Measurements from ENCODE around the gene APLP2. TPM values are rescaled to one million over a fixed set of nuclear protein-coding genes. Genes with fewer than 3 reads are reported as not detected.
A peak's percentile ranks its signal among the peaks of the same experiment; 100 is the strongest.

Gene APLP2
- total and polyA plus RNA-seq, 8 donors = 41.1 to 563 (median 147) TPM

DNA sequence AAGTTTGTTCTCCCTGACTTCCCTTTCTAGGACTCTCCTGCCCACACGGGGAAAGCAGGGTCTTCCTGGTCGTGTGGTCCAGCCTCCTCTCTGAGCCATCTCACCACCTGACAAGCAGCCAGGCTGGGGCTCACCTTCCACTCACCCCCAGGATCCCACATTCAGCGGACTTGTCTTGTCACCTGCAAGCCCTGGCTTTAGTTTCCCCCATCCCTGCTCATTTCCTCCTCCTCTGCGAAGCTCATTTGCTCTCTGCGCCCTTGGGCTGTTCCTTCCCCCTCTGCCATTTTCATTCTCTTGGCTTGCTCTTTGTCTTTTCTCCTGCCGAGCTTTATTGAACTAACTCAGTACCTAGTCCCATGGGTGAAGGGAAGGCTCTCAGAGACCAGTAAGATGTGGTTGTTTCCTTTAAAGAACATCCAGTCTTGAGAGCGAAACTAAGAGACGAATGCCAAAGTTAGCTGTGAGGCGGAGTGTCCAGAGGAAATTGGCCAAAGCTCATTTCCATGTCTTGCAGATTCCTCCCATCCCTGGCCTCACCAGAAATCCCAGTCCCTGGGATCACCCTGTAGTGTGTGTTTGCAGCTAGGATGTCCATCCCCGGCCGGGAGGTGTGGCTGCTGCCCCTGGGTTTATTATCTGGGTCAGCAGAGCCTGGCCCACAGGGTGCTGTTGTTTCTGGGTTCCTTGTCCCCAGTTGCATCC, 91.9 kb downstream of the APLP2 start:
- H3K9me3 ChIP-seq = no peaks in the 10 kb centered on the region
- H3K4me1 ChIP-seq = peaks cover 32 to 71% (median 59%) of the 10 kb centered on the region in 4 donors
- intact Hi-C loops (cut with DNase I; ENCODE audit: low total_unique reads) = no loop called here
- H3K27me3 ChIP-seq = peaks cover 0 to 46% (median 0%) of the 10 kb centered on the region in 3 donors
- H3K4me3 ChIP-seq = peak overlapping the region in 3 of 4 donors; percentile 53 to 70 (median 59)
- no peaks in the 10 kb centered on the region for H3K36me3 ChIP-seq
- DNase-seq = peak in 1 of 2 donors; percentile 32
- TF ChIP-seq CTCF (IDR thresholded peaks at IDR 0.05) (no peak), POLR2AphosphoS5 (IDR thresholded peaks at IDR 0.05) (no peak), POLR2A (IDR thresholded peaks at IDR 0.05) (no peak), EP300 (IDR thresholded peaks at IDR 0.05) (no peak)
- H3K27ac ChIP-seq = peak overlapping the region in 3 of 5 donors; percentile 89 to 97 (median 90)
- 52 to 59% (median 54%) methylated on average over 11 of the region's 11 CpGs for WGBS, 5 donors

- intact Hi-C loops (cut with DNase I; ENCODE audit: low total_unique reads) = no loop called here
Observed at GRCh38 chr11:130162733-130163132, 93.0 kb downstream of the APLP2 start.

GRCh38 chr11:130163346-130164220, 93.9 kb downstream of the APLP2 start:
- Histone ChIP-seq H3K4me3 (peak overlapping the region in 2 of 4 donors; percentile 4 to 7), H3K27ac (peak overlapping the region; percentile 44 to 76 (median 66)), H3K36me3 (no peaks in the 10 kb centered on the region), H3K9me3 (no peaks in the 10 kb centered on the region), H3K4me1 (peaks cover 32 to 86% (median 59%) of the 10 kb centered on the region in 4 donors), H3K27me3 (peaks cover 0 to 46% (median 0%) of the 10 kb centered on the region in 3 donors)
- WGBS, 5 donors = 23 to 43% (median 29%) methylated on average over 13 of the region's 13 CpGs
- TF ChIP-seq POLR2AphosphoS5 (IDR thresholded peaks at IDR 0.05) (no peak), CTCF (IDR thresholded peaks at IDR 0.05) (peak in 2 of 7 experiments; percentile 24 to 30)
- intact Hi-C loops (cut with DNase I; ENCODE audit: low total_unique reads) = no loop called here
- peak; percentile 69 to 80 for DNase-seq

More at GRCh38 chr11:130162733-130163132, 93.0 kb downstream of the APLP2 start:
- peak overlapping the region in 3 of 5 donors; percentile 66 to 76 (median 67) for H3K27ac ChIP-seq
- peaks cover 0 to 46% (median 0%) of the 10 kb centered on the region in 3 donors for H3K27me3 ChIP-seq
- peaks cover 32 to 79% (median 59%) of the 10 kb centered on the region in 4 donors for H3K4me1 ChIP-seq
- no peak for TF ChIP-seq CTCF (IDR thresholded peaks at IDR 0.05)
- no peak for TF ChIP-seq POLR2AphosphoS5 (IDR thresholded peaks at IDR 0.05)
- no peak for TF ChIP-seq POLR2A (IDR thresholded peaks at IDR 0.05)
- no peak for TF ChIP-seq EP300 (IDR thresholded peaks at IDR 0.05)
- WGBS, 5 donors = 68 to 80% (median 71%) methylated on average over 5 of the region's 5 CpGs
- H3K36me3 ChIP-seq = no peaks in the 10 kb centered on the region
- no peaks in the 10 kb centered on the region for H3K9me3 ChIP-seq
- H3K4me3 ChIP-seq = no peak overlapping the region
- no peak for DNase-seq

GRCh38 chr11:130164221-130164570, 94.5 kb downstream of the APLP2 start:
- intact Hi-C loops (cut with DNase I; ENCODE audit: low total_unique reads) = no loop called here
- Histone ChIP-seq H3K9me3 (no peaks in the 10 kb centered on the region), H3K4me1 (peaks cover 31 to 85% (median 56%) of the 10 kb centered on the region in 4 donors), H3K36me3 (no peaks in the 10 kb centered on the region), H3K27me3 (peaks cover 0 to 41% (median 0%) of the 10 kb centered on the region in 3 donors), H3K27ac (peak overlapping the region in 3 of 5 donors; percentile 66 to 76 (median 67)), H3K4me3 (peak overlapping the region in 1 of 4 donors; percentile 4)
- no peak for DNase-seq
- 59 to 76% (median 71%) methylated on average over 2 of the region's 2 CpGs for WGBS, 5 donors
- no peak for TF ChIP-seq EP300 (IDR thresholded peaks at IDR 0.05)
- no peak for TF ChIP-seq CTCF (IDR thresholded peaks at IDR 0.05)
- no peak for TF ChIP-seq POLR2AphosphoS5 (IDR thresholded peaks at IDR 0.05)
- TF ChIP-seq POLR2A (IDR thresholded peaks at IDR 0.05) = no peak
